Spleen (tissue), 11 donors: Measurements from ENCODE around the gene MBIP. TPM values are rescaled to one million over a fixed set of nuclear protein-coding genes. Genes with fewer than 3 reads are reported as not detected.
"Not testable (repeated sequence)": the region's sequence is repeated elsewhere in the genome, so short reads cannot be mapped to it uniquely, and the experiment has no call there.

ENCODE experiments used
- DNase-seq: peaks from one replicate; pipeline ENCODE4 v3.0.0-alpha.2; 2020
- H3K27ac ChIP-seq, 8 donors: fragments of 200-600 bp; sonication (generic) in 7 of 8; 1 replicate in 4 of 8; 2 replicates in 4 of 8; pipeline versions ENCODE4 v1.5.0 to v1.8.0; 2016 to 2021; ENCODE audit warnings: inconsistent platforms in 4 of 8, mild to moderate bottlenecking in 4 of 8, moderate library complexity in 1 of 8
- H3K27me3 ChIP-seq, 7 donors: fragments of 200-600 bp; sonication (generic) in 6 of 7; replicated peaks in 1 of 7; 1 replicate in 4 of 7; 2 replicates in 3 of 7; pipeline versions ENCODE4 v1.5.0 to v1.8.0; 2016 to 2021; ENCODE audit warnings: inconsistent platforms in 3 of 7, mild to moderate bottlenecking in 1 of 7
- H3K36me3 ChIP-seq, 6 donors: fragments of 200-600 bp; sonication (generic) in 5 of 6; 1 replicate in 4 of 6; 2 replicates in 2 of 6; pipeline versions ENCODE4 v1.5.0 to v1.8.0; 2016 to 2021; ENCODE audit warnings: inconsistent platforms in 2 of 6
- H3K4me1 ChIP-seq, 6 donors: fragments of 200-600 bp; sonication (generic) in 5 of 6; 1 replicate in 3 of 6; 2 replicates in 3 of 6; pipeline versions ENCODE4 v1.5.0 to v1.8.0; 2016 to 2021; ENCODE audit warnings: inconsistent platforms in 3 of 6
- H3K4me3 ChIP-seq, 8 donors: fragments of 200-600 bp; sonication (generic) in 7 of 8; 1 replicate in 4 of 8; 2 replicates in 4 of 8; pipeline versions ENCODE4 v1.5.0 to v1.8.0; 2016 to 2021; ENCODE audit warnings: inconsistent platforms in 4 of 8, mild to moderate bottlenecking in 4 of 8, moderate library complexity in 2 of 8
- H3K9me3 ChIP-seq, 8 donors: fragments of 200-600 bp; sonication (generic) in 7 of 8; 1 replicate in 4 of 8; 2 replicates in 4 of 8; pipeline versions ENCODE4 v1.5.0 to v1.8.0; 2016 to 2021; ENCODE audit warnings: inconsistent platforms in 4 of 8
- CTCF ChIP-seq, 11 experiments: fragments of 200-600 bp in 7 of 11; fragments of 450-650 bp in 4 of 11; sonication (generic) in 4 of 11; IDR thresholded peaks in 8 of 11; conservative IDR thresholded peaks in 3 of 11; 1 replicate in 7 of 11; 2 replicates in 4 of 11; pipeline versions ENCODE4 v1.4.0 to v1.8.0; 2016 to 2021; ENCODE audit warnings: antibody characterized with exemption in 11 of 11, inconsistent platforms in 4 of 11, mild to moderate bottlenecking in 1 of 11
- POLR2A ChIP-seq, 3 donors: fragments of 450-650 bp; IDR thresholded peaks; one replicate each; pipeline ENCODE4 v1.5.1; 2017; ENCODE audit warnings: antibody characterized with exemption in 3 of 3, mild to moderate bottlenecking in 1 of 3
- POLR2AphosphoS5 ChIP-seq, 3 donors: sonication (generic); formaldehyde crosslinking; IDR thresholded peaks; one replicate each; pipeline ENCODE4 v1.5.1; 2017; ENCODE audit warnings: antibody characterized with exemption in 3 of 3
- WGBS, 5 donors: extraction: QIAGEN DNeasy Blood & Tissue Kit in 3 of 5; methylation state at CpG; one replicate each; pipeline versions ENCODE4 v1.1.5 to v1.1.7; 2013 to 2018; 5-methylcytosine and 5-hydroxymethylcytosine counted together
- intact Hi-C: fragments of 100-400 bp; cut with DNase I; formaldehyde crosslinking; loops from one replicate; pipeline ENCODE4 v1.15.0; 2023; ENCODE audit warnings: low total_unique reads
- polyA plus RNA-seq, 3 donors: library from polyadenylated mRNA; stranded (reverse); fragments of 200-250 nt; gene quantifications; one replicate each; pipeline ENCODE4 v1.2.1, GENCODE V29; 2013
- total RNA-seq, 7 donors: library from RNA; depleted of rRNA in 3 of 7; stranded (reverse); fragments of >200 nt in 3 of 7; fragmentation: NEBNext Ultra II Directional in 4 of 7; extraction: Animal tissue kit (Norgen Biotek cat#: 25700) in 4 of 7; gene quantifications; one replicate each; pipeline versions ENCODE4 v1.1.0 to v1.2.1, GENCODE V29; 2016 to 2021
- donor health status: healthy with polysubstance abuse.
- donor health status: DM: no; HTN: no; CAD: no; lungs with moderate emphysema.
- donor health status: DM: no; HTN: no; CAD: no.
- donor health status: Bipolar disorder and iron deficiency.
- donor health status: healthy.
- donor health status: DM: no; HTN: no; CAD: no.
- donor health status: DM: yes; HTN: yes; CAD: no.

The MBIP gene
- total and polyA plus RNA-seq, 10 donors = 13.2 to 23.8 (median 15.5) TPM

GRCh38 chr14:36333119-36333518 lies 12.7 kb upstream of the MBIP start:
- H3K4me1 ChIP-seq = no peaks in the 10 kb centered on the region
- peaks cover 0 to 12% (median 0%) of the 10 kb centered on the region in 7 donors for H3K27me3 ChIP-seq
- H3K4me3 ChIP-seq = no peak overlapping the region
- no peaks in the 10 kb centered on the region for H3K9me3 ChIP-seq
- intact Hi-C loops = no loop called here
- TF ChIP-seq POLR2A (IDR thresholded peaks at IDR 0.05) = no peak
- no peak for TF ChIP-seq POLR2AphosphoS5 (IDR thresholded peaks at IDR 0.05)
- TF ChIP-seq CTCF (IDR thresholded peaks at IDR 0.05 in 8 of 11, conservative IDR thresholded peaks at IDR 0.05 in 3 of 11) = no peak
- no peak for DNase-seq
- WGBS, 5 donors = 75 to 89% (median 84%) methylated on average over 4 of the region's 4 CpGs
- H3K27ac ChIP-seq = no peak overlapping the region
- no peaks in the 10 kb centered on the region for H3K36me3 ChIP-seq

- H3K4me3 ChIP-seq, H3K4me1 ChIP-seq, H3K36me3 ChIP-seq, DNase-seq, H3K27ac ChIP-seq, intact Hi-C loops: not testable (repeated sequence)
- peaks cover 0 to 10% (median 0%) of the 10 kb centered on the region in 8 donors for H3K9me3 ChIP-seq
- H3K27me3 ChIP-seq = peaks cover 0 to 28% (median 0%) of the 10 kb centered on the region in 7 donors
- WGBS, 5 donors = 73 to 87% (median 86%) methylated on average over 4 of the region's 4 CpGs
Observed at GRCh38 chr14:36327573-36327972, 7.1 kb upstream of the MBIP start.

- whole genome bisulfite sequencing, 5 donors = 84 to 97% (median 88%) methylated on average over 3 of the region's 3 CpGs
Observed at GRCh38 chr14:36325853-36326252, 5.4 kb upstream of the MBIP start.

GRCh38 chr14:36324897-36325296 lies 4.5 kb upstream of the MBIP start:
- intact Hi-C loops = no loop called here
- peaks cover 0 to 10% (median 0%) of the 10 kb centered on the region in 8 donors for H3K9me3 ChIP-seq
- TF ChIP-seq POLR2AphosphoS5 (IDR thresholded peaks at IDR 0.05) (no peak), CTCF (IDR thresholded peaks at IDR 0.05 in 8 of 11, conservative IDR thresholded peaks at IDR 0.05 in 3 of 11) (no peak), POLR2A (IDR thresholded peaks at IDR 0.05) (no peak)
- no peak for DNase-seq
- peaks cover 0 to 28% (median 0%) of the 10 kb centered on the region in 7 donors for H3K27me3 ChIP-seq
- H3K27ac ChIP-seq = no peak overlapping the region
- peaks cover 0 to 6% (median 2%) of the 10 kb centered on the region in 6 donors for H3K4me1 ChIP-seq
- WGBS, 5 donors = 81 to 94% (median 86%) methylated on average over 3 of the region's 3 CpGs
- H3K36me3 ChIP-seq = no peaks in the 10 kb centered on the region
- H3K4me3 ChIP-seq = no peak overlapping the region

More at GRCh38 chr14:36325853-36326252, 5.4 kb upstream of the MBIP start:
- DNase-seq = no peak
- H3K4me1 ChIP-seq = peaks cover 0 to 4% (median 2%) of the 10 kb centered on the region in 6 donors
- intact Hi-C loops = no loop called here
- no peak overlapping the region for H3K4me3 ChIP-seq
- TF ChIP-seq POLR2AphosphoS5 (IDR thresholded peaks at IDR 0.05) = no peak
- TF ChIP-seq CTCF (IDR thresholded peaks at IDR 0.05 in 8 of 11, conservative IDR thresholded peaks at IDR 0.05 in 3 of 11) = no peak
- TF ChIP-seq POLR2A (IDR thresholded peaks at IDR 0.05) = no peak
- H3K36me3 ChIP-seq = no peaks in the 10 kb centered on the region
- H3K27me3 ChIP-seq = peaks cover 0 to 28% (median 0%) of the 10 kb centered on the region in 7 donors
- H3K9me3 ChIP-seq = peaks cover 0 to 10% (median 0%) of the 10 kb centered on the region in 8 donors
- no peak overlapping the region for H3K27ac ChIP-seq
